IPS-11a (cell line): ENCODE data around the gene SEPTIN12.

Source experiments
- H3K4me3 ChIP-seq: one replicate; pipeline ENCODE4 v1.5.1; 2013; ENCODE audit warnings: low read depth, low read length, control low read depth

The SEPTIN12 gene, protein sequence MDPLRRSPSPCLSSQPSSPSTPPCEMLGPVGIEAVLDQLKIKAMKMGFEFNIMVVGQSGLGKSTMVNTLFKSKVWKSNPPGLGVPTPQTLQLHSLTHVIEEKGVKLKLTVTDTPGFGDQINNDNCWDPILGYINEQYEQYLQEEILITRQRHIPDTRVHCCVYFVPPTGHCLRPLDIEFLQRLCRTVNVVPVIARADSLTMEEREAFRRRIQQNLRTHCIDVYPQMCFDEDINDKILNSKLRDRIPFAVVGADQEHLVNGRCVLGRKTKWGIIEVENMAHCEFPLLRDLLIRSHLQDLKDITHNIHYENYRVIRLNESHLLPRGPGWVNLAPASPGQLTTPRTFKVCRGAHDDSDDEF

DNA sequence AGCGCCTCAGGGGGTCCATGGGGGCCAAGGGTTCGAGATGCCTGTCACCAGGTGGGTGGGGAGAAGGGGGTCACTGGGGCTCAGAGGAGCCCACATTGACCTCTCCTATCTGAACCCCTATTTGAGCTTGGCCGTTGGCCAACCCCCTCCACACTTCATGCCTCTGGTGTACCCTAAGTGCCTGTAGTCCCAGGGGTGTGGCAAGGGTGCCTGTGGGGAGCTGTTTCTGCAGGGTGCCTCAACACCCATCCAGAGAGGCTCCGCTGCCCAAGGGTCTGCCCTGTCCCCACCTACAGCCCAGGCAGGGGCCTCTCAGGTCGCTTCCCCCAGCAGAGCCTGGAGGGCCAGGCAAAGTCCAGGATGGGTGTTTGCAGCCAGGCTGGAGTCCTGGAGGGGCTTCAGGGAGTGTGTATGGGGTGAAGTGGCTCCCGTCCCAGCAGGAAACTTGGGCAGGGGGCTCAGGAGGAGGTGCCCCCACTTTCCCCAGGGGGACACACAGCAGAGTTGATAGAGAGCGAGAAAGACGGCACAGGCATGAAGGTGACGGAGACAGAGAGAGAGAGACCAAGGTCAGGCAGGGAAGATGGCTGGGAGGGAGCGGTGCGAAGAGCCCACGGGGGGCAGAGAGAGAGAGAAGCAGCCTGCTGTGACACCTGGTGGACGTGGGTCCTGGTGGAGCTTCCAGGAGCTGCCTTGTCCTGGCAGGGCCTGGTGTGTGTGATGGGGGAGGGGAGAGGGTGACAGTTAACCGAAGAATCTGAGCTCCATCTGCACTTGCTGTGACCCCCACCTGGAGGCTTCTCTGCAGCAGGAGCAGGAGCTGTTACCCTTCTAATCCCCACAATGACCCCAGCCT lies at the start of gene SEPTIN12:
SEPTIN12 (minus strand) TSS at position 719 of the 856 bp plus-strand sequence; CDS start at position 19, 700 bp downstream.
- H3K4me3 ChIP-seq: no peak within 1 kb of the TSS

DNA sequence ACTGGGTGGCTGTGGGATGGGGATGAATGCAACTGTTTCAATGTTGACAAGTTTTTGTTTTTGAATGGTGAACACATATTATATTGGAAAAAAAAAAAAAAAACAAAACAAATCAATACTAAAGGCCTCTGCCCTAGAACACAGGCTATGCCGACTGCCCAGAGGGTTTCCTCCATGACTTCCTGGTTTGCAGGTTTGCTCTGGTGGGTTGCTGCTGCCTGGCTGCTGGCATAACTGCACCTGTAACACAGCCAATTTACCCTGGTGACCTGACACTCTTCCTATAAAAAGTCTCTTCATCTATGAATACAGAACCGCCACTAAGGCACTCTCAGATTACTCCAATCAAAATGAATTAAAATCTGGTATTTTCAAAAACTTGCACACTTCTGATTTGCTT lies 48.6 kb upstream of the SEPTIN12 start:
- no peak overlapping the region for H3K4me3 ChIP-seq

DNA sequence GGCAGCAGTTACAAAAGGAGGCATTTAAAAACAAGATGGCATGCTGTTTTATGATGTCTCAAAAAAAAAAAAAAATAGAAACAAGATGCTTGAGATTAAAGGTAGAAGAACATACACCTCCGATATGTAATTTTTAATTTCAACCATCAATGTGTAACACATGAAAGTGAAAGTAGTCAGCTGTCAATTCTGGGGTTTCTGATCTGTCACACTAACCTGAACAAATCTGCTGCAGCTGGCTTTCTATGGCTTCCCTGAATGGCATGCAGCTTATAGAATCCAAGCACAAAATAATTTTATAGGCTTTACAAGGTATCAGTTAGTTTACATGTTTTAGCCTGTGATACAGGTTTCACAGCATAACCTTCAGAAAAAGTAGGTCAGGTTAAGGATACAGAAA lies 45.4 kb upstream of the SEPTIN12 start:
- no peak overlapping the region for H3K4me3 ChIP-seq

DNA sequence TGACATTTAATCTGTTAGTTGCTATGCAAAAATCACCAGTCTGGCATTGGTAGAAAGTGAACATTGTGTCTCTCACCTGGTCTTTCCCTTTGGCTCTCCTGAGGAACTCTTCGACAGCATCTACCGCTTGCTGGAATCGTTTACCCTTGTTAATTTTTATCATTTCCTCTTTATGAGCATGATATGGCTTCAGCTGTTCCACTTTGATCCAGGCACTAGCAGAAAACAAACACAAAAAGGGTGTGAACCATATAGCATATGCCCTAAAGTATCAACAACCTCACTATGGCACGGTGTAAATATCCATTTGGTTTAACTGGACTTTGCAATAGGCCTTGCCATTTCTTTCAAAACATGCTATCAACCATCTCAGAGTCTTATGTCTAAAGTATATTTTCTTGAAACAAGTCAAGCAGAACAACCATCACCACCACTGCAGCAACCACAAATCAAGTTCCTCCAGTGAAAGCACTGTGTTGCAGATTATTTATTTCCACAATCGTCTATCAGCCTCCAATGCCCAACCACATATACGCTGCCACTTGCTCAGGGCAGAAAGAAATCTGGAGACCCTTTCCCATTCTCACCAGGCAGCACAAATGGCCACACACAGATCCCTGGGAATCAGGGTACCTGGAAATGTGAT lies 44.7 kb upstream of the SEPTIN12 start:
- no peak overlapping the region for H3K4me3 ChIP-seq

DNA sequence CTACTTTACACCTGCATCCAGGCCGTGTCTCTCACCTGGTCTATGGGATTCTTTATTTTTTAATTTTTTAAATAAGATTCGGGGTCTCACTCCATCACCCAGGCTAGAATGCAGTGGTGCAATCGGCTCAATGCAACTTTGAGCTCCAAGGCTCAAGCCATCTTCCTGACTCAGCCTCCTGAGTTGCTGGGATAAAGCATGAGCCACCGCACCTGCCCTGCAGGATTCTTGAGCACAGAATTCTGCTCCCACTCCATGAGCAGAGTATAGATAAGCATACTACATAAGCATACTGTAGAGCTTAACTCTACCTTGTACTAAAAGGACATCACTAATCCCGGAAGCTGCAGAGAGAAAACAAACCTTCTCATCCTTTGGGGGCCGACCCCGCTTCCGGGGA lies 43.5 kb upstream of the SEPTIN12 start:
- H3K4me3 ChIP-seq: no peak overlapping the region

DNA sequence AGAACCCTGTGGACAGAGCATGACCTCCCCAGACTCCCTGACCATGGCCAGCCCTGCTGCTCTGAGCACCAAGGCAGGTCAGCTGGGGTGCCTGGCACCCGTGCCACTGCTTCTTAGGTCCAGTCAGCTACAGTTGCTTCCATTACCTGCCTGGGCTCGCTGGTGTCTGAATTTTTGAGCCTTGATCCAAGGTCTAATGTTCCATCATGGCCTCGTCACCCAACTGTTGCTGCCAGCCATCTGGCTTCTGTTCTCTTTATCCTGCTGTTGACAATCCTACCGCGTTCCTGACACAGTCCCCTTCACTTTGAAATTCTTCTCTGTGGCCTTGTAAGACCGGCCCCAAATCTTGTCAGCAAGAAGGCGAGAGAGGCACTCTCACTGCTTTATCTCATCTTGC lies 42.3 kb upstream of the SEPTIN12 start:
- H3K4me3 ChIP-seq: no peak overlapping the region

DNA sequence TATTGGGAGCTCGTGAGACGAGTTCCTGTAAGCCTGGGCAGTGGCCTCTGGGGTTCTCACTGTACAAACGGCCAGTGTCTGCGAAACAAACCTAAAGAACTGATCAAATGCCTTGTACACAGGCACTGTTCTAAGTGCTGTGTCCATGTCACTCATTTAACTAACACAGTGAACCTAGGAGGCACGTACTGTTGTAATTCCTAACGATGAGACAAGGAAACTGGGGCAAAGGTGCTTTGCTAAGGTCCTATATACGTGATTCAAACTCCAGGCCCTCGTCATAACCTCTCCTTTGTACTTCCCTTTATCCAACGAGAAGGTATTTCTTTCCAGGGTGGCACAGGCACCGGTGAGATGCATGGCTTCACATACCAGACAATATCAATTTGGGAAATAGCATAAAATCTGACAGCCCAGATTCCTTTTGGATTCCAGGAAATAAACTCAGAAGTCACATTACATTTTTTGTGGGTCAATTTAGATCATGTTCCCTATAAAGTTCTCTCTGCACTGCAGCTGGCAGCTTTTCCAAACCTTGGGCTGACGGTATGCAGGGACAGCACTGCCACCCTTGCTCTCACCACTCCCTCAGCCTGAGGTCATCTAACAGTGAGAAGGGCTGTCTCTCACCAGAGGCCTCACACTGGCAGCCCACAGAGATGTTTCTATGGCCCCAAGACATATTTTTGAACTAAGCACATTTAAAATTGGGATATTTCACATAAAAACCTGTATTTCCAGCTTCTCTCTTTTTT lies 40.6 kb upstream of the SEPTIN12 start:
- H3K4me3 ChIP-seq: no peak overlapping the region

DNA sequence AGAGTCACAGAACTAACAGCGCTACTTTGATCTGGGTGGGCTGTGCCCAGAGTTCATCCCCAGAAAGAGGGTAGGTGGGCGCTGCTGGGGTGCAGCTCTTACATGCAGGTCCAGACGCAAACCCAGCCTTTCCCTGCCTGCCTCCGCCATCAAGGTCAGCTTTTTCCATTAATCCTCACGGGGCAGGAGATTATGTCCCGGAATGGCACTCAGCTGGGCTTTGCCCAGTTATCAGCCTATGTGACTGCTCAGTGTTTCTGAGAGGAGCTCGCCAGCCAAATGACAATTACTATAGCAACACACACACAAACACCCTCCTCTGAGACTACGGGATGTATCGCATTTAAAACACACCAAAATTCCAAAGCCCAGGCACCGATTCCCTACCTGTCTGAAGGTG lies 38.8 kb upstream of the SEPTIN12 start:
- H3K4me3 ChIP-seq: no peak overlapping the region

DNA sequence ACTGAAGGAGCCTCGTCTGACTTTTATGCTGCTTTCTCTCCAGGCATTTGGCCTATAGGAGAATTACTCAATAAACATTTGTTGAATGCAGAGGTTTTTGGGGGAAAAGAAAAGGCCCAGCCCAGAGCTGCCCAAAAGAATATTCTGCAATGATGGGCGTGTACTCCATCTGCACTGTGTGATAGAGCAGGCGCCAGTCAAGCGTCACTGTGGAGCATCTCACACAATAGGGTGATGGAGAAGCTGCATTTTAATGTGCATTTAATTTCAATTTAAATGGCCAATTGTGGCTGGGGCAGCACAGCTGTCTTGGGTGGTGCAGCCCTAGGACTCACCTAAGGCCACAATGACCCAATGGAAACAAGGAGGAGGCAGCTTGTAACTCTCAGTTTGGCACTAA lies 38.4 kb upstream of the SEPTIN12 start:
- H3K4me3 ChIP-seq: no peak overlapping the region

DNA sequence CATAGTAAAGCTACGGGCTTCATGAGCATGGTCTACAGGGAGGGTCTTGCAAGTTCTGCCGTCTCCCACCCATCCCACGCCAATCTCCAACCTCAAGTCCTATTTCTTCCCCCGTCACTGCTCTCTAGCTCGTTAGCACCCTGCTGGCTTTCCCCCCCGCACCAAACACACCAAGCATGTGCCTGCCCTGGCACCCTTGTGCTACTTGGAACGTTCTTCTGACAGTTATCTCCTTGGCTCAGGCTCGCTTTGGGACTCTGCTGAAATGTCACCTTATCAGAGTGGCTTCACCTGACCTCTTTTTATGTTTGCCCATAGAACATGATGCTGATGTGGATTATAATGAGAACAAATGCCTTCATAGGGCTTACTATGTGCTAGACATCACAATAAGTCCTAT lies 37.1 kb upstream of the SEPTIN12 start:
- H3K4me3 ChIP-seq: no peak overlapping the region

DNA sequence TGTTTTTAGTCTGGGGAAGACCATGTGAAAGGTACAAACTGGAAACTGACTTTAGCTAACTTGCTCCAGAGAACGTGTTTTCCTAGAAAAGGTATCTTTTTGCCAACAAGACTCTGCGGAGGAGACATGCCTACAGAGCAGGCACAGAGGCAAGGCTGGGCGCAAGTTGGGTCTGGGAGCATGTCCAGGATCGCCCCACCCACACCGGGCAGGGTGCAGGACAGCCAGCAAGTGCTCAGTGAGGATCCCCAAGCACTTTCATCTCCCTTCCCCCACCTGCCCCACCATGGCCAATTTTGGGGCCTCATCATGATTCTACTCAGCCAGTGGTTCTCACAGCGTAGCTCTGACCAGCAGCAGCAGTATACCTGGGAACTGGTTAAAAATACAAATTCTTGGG lies 32.5 kb upstream of the SEPTIN12 start:
- H3K4me3 ChIP-seq: no peak overlapping the region

DNA sequence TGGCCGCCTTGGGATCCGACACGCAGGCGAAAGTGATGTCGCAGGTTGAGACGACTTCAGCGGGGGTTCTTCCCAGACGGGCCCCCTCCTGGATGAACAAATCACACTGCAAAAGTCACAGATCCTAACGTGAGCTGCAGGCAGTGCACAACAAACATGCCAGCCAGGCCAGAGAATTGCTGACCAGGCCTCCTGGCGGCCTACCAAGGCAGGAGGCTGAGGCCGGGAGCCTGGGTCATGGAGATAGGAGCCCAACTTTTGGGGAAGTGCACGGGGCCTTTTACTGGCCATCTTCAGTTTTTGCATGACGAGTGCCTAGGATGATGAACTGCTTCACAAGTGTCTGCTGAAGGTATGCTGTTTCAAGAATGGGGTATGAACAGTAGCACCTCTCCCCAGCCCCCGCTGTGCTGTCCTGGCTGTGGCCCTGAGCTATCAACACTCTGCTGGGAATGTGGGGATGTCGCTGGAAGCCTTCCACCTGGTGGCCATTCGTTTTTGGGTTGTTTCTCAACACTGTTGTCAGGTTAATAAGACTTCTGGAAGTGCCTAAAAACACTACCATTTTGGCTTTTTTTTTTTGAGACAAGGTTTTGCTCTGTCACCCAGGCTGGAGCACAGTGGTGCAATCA lies 26.5 kb upstream of the SEPTIN12 start:
- no peak overlapping the region for H3K4me3 ChIP-seq

DNA sequence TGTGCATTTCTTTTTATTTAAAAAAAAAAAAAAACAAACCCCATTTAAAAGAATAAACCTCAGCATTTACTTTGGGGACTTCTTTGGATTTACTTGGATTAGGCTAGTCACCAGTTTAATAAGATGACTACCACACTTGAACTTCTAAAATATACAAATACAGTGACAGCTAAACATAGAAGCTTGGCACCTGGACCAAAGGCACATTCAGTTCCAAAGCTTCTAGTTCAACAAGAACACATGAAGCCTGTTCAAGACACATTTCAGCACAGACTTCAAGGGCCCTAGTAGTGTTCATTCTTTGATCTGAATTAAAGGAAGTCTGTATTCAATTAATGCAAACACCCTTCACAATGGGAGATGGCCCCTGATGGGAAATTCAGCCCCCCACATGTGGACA lies 25.9 kb upstream of the SEPTIN12 start:
- H3K4me3 ChIP-seq: no peak overlapping the region

DNA sequence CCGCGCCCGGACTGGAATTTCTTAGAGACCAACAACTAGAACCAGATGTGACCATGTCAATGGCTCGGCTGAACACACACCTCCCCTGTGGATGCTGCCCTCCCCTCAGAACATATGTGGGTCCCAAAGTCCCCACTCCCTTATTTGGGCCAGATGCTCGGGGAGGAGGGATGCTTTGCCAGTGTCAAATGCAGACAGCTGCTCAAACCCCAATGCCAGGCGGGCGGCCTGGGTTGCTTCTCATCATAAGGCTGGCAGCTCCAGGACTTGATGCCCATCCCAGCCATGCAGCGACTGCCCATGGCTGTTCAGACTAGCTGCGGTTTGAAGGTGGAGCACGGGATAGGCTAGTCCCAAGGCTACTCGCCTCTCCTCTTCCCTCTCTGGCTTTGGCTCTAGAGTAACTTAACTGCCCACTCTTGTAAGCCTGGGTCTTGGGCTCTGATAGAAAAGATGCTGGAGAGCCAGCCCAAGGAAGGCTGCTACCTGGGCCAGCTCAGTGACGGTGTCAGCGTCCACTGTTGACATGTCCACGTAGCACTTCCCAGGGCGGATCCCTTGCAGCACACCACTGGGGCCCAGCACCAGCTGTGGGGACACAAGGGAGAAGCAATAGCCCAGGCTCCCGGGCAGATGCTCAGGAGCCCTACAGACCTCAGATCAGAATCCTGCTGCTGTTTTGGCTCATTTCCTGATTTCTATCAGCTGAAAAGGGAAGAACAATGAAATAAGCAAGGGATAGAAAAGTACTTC lies 25.3 kb upstream of the SEPTIN12 start:
- H3K4me3 ChIP-seq: no peak overlapping the region

DNA sequence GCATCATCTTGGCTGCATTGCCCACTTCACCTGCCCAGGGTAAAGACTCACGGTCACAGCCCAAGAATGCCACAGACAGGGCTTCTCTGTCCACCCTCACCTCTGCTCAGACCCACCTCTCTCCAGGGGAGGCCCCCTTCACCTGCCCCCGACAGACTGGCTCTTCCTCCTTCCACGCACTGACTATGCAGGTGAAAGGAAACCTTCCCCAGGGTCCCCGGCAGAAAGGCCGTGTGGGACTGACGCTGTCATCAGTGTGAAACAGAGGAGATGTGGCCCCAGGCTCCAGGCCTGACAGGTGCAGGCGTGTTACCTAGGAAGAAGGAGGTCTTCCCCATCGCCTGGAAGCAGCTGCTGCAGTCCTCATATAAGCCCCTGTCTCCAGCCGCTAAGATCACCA lies 23.6 kb upstream of the SEPTIN12 start:
- no peak overlapping the region for H3K4me3 ChIP-seq

DNA sequence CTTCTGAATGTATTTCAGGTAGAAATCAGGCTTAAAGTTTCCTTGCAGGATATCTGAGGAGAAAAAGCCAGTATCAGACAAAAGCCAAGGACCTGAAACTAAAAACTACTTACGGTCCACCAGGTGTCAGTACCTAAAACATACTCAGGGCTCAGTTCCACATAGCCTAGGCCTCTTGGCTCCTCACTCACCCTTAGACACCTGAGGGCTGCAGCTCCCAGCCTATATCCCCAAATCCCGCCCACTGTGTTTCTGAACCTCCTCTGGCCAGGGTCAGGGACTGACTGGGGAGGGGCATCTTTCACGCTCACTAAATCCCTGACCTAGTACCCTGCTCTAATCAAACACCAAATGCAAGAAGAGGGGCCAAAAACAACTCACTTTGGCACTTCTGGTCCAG lies 23.1 kb upstream of the SEPTIN12 start:
- H3K4me3 ChIP-seq: no peak overlapping the region

DNA sequence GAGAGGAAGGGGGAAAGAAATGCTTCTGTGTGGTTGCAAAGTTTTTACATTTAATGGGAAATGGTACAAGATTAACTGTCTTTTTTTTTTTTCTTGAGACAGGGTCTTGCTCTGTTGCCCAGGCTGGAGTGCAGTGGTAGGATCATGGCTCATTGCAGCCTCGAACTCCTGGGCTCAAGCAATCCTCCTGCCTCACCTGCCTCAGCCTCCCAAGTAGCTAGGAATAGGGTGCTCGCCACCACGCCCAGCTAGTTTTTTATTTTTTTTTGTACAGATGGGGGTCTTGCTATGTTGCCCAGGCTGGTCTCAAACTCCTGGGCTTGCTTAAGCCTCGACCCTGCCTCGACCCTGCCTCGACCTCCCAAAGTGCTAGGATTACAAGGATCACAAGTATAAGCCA lies 18.1 kb upstream of the SEPTIN12 start:
- H3K4me3 ChIP-seq: no peak overlapping the region

DNA sequence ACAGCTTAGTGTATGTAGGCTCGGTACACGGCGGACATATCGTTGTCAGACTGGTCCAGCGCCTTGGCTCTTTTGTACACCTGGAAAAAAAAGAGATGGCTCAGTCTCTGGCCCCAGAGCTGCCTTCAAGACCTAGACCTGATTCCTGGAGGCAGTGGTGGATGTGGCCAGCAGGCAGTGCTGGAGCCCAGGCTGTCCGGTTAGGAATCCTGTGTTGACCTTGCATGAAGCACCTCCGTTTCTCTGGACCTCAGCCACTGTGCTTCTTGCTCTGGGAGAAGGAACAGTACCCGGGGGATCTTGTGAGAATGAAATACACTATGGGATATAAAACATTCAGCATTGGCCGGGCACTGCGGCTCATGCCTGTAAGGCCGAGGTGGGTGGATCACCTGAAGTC lies 17.1 kb upstream of the SEPTIN12 start:
- no peak overlapping the region for H3K4me3 ChIP-seq

DNA sequence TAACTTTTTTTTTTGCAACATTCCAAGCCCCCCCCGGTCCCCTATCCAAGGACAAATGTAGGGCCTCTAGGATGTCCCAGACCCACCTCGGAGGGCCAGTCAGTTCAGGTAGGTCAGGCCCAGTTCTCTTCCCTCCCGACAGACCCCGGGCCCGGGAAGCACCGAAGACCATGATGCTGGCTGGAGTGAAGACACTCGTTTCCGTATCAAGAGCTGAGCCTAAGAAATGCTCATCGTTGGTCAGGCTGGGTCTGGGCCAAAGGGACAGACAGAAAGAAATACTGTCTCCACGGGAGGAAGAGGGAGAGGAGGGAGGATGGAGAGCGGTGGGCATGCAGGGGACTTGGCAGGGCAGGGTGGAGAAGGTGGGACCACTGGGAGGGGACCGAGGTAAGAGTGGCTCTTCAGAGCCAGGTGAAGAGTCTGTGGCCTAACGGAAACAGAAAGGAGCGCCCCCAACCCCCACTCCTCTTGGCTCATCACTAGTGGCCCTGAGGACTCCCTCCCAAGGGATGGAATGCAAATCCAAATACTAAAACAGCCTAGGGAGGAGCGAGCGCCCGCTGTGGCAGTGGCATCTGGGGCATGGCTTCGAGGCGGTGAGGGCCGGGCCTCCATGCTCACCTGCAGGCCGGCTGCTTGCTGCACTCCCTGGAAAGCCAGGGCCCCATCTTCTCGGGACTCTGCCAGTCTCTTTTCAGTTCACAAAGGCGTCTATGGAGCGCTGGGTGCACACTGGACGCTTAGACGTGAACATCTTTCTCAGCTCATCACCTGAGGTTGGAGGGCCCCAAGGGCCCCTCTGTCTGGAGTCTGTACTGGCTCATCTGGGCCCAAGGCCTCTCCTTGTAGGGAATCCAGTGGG lies 16.0 kb upstream of the SEPTIN12 start:
- H3K4me3 ChIP-seq: no peak overlapping the region
